Activated CD4-positive, alpha-beta T cell treated with anti-CD3 and anti-CD28 coated beads, Interleukin-2, amount 10 ng/mL, durations not matched to agents 24 days and 14 days (primary cell): ENCODE data around the gene HOXD12. TPM values are rescaled to one million over a fixed set of nuclear protein-coding genes. Genes with fewer than 3 reads are reported as not detected.

Experiments used
- DNase-seq: peaks from one replicate; pipeline ENCODE4 v3.0.0; 2022
- H3K27ac Mint-ChIP-seq: one replicate; pipeline ENCODE4 v1.8.0; 2022; ENCODE audit warnings: mild to moderate bottlenecking, mixed read lengths
- H3K27me3 Mint-ChIP-seq: one replicate; pipeline ENCODE4 v1.8.0; 2022; ENCODE audit warnings: mixed read lengths
- H3K36me3 Mint-ChIP-seq: one replicate; pipeline ENCODE4 v1.8.0; 2022; ENCODE audit warnings: low read depth, mild to moderate bottlenecking, mixed read lengths
- H3K4me1 Mint-ChIP-seq: one replicate; pipeline ENCODE4 v1.8.0; 2021; ENCODE audit warnings: mixed read lengths
- H3K4me3 Mint-ChIP-seq: one replicate; pipeline ENCODE4 v1.8.0; 2022; ENCODE audit warnings: mild to moderate bottlenecking, moderate library complexity, mixed read lengths
- H3K9me3 Mint-ChIP-seq: one replicate; pipeline ENCODE4 v1.8.0; 2021; ENCODE audit warnings: mixed read lengths
- intact Hi-C: fragments of 100-400 bp; cut with micrococcal nuclease; formaldehyde crosslinking; loops from one replicate; pipeline ENCODE4 v1.15.1; 2023
- total RNA-seq: library from RNA; stranded (reverse); gene quantifications from 2 replicates; pipeline ENCODE4 v1.2.3, GENCODE V29; 2022

HOXD12 gene
- total RNA-seq, 1 donor from 2014 or later = not detected

- Mint-ChIP-seq H3K4me3 (no peak overlapping the region), H3K27ac (no peak overlapping the region), H3K36me3 (peaks cover 8% of the 10 kb centered on the region), H3K9me3 (peaks cover 5% of the 10 kb centered on the region), H3K4me1 (peaks cover 10% of the 10 kb centered on the region), H3K27me3 (peaks cover 86% of the 10 kb centered on the region)
- intact Hi-C loops = no loop called here
- no peak for DNase-seq
Observed at GRCh38 chr2:176102309-176102866, 2.8 kb downstream of the HOXD12 start.

GRCh38 chr2:176103194-176103593, 3.6 kb downstream of the HOXD12 start:
- Mint-ChIP-seq H3K4me3 (no peak overlapping the region), H3K9me3 (peaks cover 5% of the 10 kb centered on the region), H3K27me3 (peaks cover 79% of the 10 kb centered on the region), H3K4me1 (peaks cover 5% of the 10 kb centered on the region), H3K27ac (no peak overlapping the region), H3K36me3 (peaks cover 8% of the 10 kb centered on the region)
- intact Hi-C loops = no loop called here
- no peak for DNase-seq

- Mint-ChIP-seq H3K4me3 (no peak overlapping the region), H3K27ac (no peak overlapping the region), H3K36me3 (peaks cover 8% of the 10 kb centered on the region), H3K9me3 (peaks cover 5% of the 10 kb centered on the region), H3K4me1 (peaks cover 5% of the 10 kb centered on the region), H3K27me3 (peaks cover 79% of the 10 kb centered on the region)
- intact Hi-C loops = no loop called here
- no peak for DNase-seq
Observed at GRCh38 chr2:176103742-176104315, 4.2 kb downstream of the HOXD12 start.

- Mint-ChIP-seq H3K27ac (peak overlapping the region; percentile 51), H3K4me1 (peaks cover 5% of the 10 kb centered on the region), H3K4me3 (no peak overlapping the region), H3K9me3 (peaks cover 8% of the 10 kb centered on the region), H3K36me3 (peaks cover 8% of the 10 kb centered on the region), H3K27me3 (peaks cover 79% of the 10 kb centered on the region)
- DNase-seq = no peak
- intact Hi-C loops = no loop called here
Observed at GRCh38 chr2:176104316-176105077, 4.9 kb downstream of the HOXD12 start.

GRCh38 chr2:176105078-176105729, 5.6 kb downstream of the HOXD12 start:
- H3K9me3 Mint-ChIP-seq = peaks cover 9% of the 10 kb centered on the region
- intact Hi-C loops = no loop called here

DNA sequence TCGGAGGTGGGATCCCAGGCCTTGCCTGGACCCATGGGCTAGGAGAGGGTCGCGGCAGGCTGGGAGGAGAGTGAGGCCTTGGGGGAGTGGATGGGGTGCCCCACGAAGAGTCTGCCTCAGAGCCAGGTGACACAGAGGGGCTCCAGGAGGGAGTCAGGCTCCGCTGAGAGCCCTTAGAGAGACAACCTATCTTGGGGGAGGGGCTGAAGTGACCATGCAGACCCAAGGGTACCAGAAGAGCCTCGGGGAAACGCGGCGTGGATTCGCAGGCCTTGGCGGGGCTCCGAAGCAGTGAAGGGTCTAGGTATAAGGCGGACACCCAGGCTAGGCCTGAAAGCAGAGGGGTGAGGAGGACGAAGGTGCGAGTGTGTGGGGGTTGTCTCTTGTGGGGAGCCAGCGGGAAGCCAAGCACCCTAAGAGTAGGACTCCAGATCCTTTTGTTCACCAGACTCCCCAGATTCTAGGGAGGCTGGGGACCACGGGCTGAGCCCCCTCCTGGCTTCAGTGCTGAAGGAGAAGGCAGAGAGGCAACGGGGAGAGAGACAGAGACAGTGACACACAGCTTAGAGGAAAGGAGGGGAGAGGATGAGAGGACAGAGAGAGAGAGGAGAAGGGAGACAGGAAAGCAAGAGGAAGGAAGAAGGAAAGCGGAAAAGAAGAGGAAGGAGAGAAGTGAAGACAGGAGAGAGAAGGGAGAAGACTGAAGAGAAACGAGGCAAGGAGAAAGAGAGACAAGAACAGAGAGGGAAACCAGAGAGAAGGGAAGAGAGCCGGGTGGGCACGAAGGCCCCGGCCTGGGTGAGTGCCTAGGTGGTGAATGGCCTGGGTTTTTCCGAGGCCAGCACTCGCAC, 6.4 kb downstream of the HOXD12 start:
- Mint-ChIP-seq H3K4me1 (peaks cover 5% of the 10 kb centered on the region), H3K27me3 (peaks cover 83% of the 10 kb centered on the region), H3K36me3 (peaks cover 8% of the 10 kb centered on the region), H3K4me3 (peak overlapping the region; percentile 37), H3K9me3 (peaks cover 9% of the 10 kb centered on the region), H3K27ac (peak overlapping the region; percentile 77)
- DNase-seq = no peak
- intact Hi-C loops = no loop called here

More at GRCh38 chr2:176105078-176105729, 5.6 kb downstream of the HOXD12 start:
- Mint-ChIP-seq H3K4me3 (no peak overlapping the region), H3K36me3 (peaks cover 8% of the 10 kb centered on the region), H3K4me1 (peaks cover 5% of the 10 kb centered on the region), H3K27ac (peak overlapping the region; percentile 21), H3K27me3 (peaks cover 82% of the 10 kb centered on the region)
- no peak for DNase-seq

GRCh38 chr2:176106581-176107539, 7.3 kb downstream of the HOXD12 start, which contains the start of gene HOXD11:
TSS of gene HOXD11 (plus strand) at chr2:176107280. CDS start at chr2:176107356, 76 bp downstream.
- Mint-ChIP-seq H3K9me3 (peaks cover 9% of the 10 kb centered on the region), H3K4me1 (peaks cover 8% of the 10 kb centered on the region), H3K4me3 (peak within 1 kb of the TSS; percentile 37), H3K27me3 (peaks cover 82% of the 10 kb centered on the region), H3K27ac (peak within 1 kb of the TSS; percentile 77), H3K36me3 (peaks cover 8% of the 10 kb centered on the region)
- intact Hi-C loops = no loop called here
- DNase-seq = peak; percentile 65

GRCh38 chr2:176107731-176108181, 8.2 kb downstream of the HOXD12 start:
- Mint-ChIP-seq H3K27me3 (peaks cover 81% of the 10 kb centered on the region), H3K27ac (no peak overlapping the region), H3K36me3 (peaks cover 8% of the 10 kb centered on the region), H3K4me3 (no peak overlapping the region), H3K4me1 (peaks cover 8% of the 10 kb centered on the region), H3K9me3 (peaks cover 9% of the 10 kb centered on the region)
- no peak for DNase-seq
- intact Hi-C loops = no loop called here

DNA sequence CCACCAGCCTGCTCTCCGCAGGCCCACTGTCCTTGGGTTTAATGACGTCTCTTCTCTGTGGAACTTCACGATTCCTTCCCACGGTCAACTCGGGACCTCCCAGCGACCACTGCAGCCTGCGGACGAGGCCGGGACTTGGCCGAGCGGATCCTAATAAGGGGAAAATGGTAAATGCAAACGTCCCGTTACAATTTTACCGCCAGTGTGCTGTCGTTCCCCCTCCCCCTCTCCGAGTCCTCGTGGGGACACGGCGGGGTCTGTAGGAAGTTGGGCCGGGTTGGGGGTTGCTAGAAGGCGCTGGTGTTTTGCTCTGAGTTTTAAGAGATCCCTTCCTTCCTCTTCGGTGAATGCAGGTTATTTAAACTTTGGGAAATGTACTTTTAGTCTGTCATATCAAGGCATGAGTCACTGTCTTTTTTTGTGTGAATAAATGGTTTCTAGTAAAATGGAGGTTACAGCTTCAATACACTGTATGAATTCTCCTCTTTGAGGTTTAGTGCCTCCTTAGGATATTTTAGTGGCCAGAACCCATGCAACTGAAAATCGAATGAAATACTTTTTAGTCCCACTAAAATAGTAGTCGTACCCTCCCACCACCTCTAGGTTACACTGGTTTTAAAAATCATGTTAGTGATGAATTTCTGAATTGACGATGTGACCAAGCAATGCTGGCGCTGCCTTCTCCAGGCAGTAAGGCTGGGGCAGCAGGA, 9.8 kb downstream of the HOXD12 start:
- Mint-ChIP-seq H3K4me1 (peaks cover 8% of the 10 kb centered on the region), H3K9me3 (peaks cover 9% of the 10 kb centered on the region), H3K36me3 (peaks cover 8% of the 10 kb centered on the region), H3K27ac (peak overlapping the region; percentile 75), H3K27me3 (peaks cover 84% of the 10 kb centered on the region), H3K4me3 (no peak overlapping the region)
- intact Hi-C loops = no loop called here
- DNase-seq = no peak

GRCh38 chr2:176109946-176110345, 10.4 kb downstream of the HOXD12 start:
- Mint-ChIP-seq H3K27me3 (peaks cover 80% of the 10 kb centered on the region), H3K4me3 (no peak overlapping the region), H3K4me1 (peaks cover 8% of the 10 kb centered on the region), H3K36me3 (peaks cover 7% of the 10 kb centered on the region), H3K27ac (no peak overlapping the region), H3K9me3 (peaks cover 9% of the 10 kb centered on the region)
- no peak for DNase-seq
- intact Hi-C loops = loop anchor here (2.0 kb wide), 3 partner anchors 19 to 49 kb away; partner anchors contain the start of genes EVX2 and HOXD8

DNA sequence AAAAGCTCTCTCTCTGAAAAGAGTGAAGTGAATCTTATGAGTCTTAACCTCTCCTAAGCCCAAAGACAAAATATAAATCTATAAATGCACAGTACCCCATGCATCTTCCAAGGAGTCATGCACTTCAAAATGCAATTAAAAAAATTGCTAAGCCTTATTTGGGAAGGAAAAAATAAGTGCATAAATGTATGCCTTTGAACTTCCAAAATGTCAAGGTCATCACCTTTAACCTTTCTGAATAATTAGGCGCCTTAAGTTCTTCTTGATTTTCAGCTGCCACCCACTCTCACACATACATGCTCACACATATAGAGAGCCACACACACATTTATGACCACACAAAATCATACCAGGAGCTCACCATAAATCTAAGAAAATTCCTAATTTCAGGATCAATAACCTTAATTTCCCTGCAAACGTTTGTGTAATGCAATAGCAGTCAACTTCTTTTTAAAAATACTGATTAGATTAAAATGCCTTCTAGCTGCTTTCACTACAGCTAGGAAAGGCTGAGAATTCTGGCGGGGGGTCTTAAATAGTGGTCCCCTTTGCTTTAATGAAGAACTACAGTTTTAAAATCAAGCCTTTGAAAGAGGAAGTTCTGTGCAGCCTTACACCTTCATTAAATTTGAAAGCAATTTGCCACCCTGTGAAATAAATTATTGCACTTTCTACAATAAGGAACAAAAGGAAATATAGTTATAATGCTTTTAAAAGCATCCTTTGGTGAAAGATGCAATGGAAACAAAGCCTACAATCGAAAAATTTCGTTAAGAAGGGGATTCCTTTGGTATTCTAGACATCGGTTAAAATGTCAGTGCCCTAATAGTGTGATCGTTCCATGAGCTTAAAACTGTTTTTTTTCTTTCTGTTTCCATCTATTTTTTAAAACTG, 11.1 kb downstream of the HOXD12 start:
- Mint-ChIP-seq H3K27ac (peak overlapping the region; percentile 12), H3K4me1 (peaks cover 8% of the 10 kb centered on the region), H3K4me3 (no peak overlapping the region), H3K36me3 (peaks cover 4% of the 10 kb centered on the region), H3K27me3 (peaks cover 77% of the 10 kb centered on the region), H3K9me3 (peaks cover 9% of the 10 kb centered on the region)
- no peak for DNase-seq
- intact Hi-C loops = loop anchor here (2.0 kb wide), 3 partner anchors 18 to 48 kb away; partner anchors contain the start of genes EVX2 and HOXD8
